Activated CD4-positive, alpha-beta T cell treated with anti-CD3 and anti-CD28 coated beads, Interleukin-2, amount 50 U/mL, for 16 hours (primary cell): ENCODE data around the gene KIF26B.
"Not testable (repeated sequence)": the region's sequence is repeated elsewhere in the genome, so short reads cannot be mapped to it uniquely, and the experiment has no call there.

Source experiments
- DNase-seq: peaks from one replicate; pipeline ENCODE4 v3.0.0-alpha.2; 2020

Gene KIF26B

DNA sequence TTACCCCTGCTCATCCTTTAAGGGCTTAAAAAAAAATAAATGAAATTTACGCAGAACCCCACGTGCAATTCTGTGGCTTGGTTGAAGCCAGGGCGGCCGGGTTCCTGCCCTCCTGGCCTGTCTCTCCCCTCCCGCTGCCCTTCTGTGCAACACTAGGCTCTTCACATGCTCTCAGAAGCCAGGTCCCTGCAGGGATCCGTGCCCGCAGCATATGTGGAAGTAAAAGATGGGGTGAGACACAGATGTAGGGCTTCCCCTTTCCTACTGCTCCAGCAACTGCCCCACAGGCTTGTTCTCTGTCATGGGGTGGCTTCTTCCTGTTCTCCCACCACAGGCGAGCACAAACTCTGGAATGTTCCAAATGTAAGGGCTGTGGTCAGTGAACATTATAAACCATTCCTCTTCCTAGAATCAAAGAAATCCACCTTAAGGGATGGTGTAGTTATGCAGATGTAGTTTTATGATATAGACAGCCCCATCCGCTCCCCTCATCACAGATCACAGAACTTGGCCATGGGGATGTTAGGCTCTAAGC lies 535.4 kb downstream of the KIF26B start:
- no peak for DNase-seq

GRCh38 chr1:245690946-245691541 lies 536.3 kb downstream of the KIF26B start:
- DNase-seq = no peak

DNA sequence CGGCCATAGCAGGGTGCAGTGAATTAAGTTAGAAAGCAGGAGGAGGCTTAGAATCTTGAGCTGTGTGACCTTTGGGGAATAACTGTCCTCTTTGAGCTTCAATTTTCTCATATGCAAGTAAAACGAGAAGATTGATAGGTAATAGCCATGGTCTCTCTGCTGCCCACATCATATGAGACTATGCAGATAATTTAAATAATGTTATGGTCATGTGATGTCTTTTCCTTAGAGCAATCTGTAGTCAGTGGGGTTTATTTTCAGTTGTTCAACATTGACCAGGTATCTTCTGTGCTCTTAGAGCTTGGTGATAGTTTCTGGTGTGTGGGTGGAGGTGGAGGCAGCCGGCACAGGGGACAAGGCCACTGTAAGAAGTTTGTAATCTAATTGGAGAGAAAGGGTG lies 537.1 kb downstream of the KIF26B start:
- DNase-seq = no peak

GRCh38 chr1:245692318-245692717 lies 537.5 kb downstream of the KIF26B start:
- DNase-seq = no peak

GRCh38 chr1:245693116-245693793 lies 538.5 kb downstream of the KIF26B start:
- no peak for DNase-seq

GRCh38 chr1:245693941-245694752 lies 539.4 kb downstream of the KIF26B start:
- DNase-seq = no peak

- DNase-seq = no peak
Measured at GRCh38 chr1:245694753-245695195, 540.0 kb downstream of the KIF26B start.

DNA sequence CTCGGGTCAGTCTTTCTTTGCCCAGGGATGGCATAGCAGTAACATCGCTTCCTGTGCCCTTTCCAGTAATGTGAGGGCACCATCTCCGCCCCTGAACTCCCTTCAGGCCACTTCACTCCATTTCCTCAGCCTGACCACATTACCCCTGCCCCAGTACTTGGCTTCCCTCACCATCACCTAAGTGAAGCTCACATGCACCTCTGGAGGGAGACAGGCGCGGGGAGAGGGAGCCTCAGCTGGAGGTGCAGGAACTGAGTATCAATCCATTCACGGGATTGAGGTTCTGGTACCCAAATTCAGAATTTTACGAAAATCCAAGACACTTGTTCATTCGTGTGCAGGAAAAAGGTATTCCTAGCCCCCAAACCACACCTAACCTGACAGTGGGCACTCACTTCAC lies 540.4 kb downstream of the KIF26B start:
- DNase-seq = no peak

- DNase-seq = not testable (repeated sequence)
Measured at GRCh38 chr1:245695701-245696100, 540.9 kb downstream of the KIF26B start.

DNA sequence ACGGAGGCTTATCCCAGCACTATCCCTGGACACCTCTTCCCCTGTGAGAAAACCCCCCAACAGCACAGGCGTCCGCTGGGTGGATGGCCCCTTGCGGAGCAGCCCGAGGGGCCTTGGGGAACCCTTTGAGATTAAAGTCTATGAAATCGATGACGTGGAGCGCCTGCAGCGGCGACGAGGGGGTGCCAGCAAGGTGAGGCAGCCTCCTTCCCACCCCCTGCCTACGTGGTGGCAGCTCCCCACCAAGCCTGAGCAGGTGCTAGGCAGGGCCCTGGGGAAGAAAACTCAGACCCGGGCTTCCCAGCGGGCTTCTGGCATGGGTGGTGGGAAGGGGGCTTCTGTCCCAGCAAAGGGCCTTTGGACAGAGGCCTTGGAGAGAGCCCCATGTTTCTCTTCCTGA lies 543.3 kb downstream of the KIF26B start:
- DNase-seq = no peak

- no peak for DNase-seq
Measured at GRCh38 chr1:245698860-245699259, 544.1 kb downstream of the KIF26B start.

GRCh38 chr1:245700631-245701030 lies 545.8 kb downstream of the KIF26B start:
- DNase-seq = no peak

GRCh38 chr1:245701631-245702030 lies 546.8 kb downstream of the KIF26B start:
- no peak for DNase-seq

- no peak for DNase-seq
Measured at GRCh38 chr1:245702346-245702745, 547.6 kb downstream of the KIF26B start.

GRCh38 chr1:245704341-245704740 lies 549.6 kb downstream of the KIF26B start:
- no peak for DNase-seq

DNA sequence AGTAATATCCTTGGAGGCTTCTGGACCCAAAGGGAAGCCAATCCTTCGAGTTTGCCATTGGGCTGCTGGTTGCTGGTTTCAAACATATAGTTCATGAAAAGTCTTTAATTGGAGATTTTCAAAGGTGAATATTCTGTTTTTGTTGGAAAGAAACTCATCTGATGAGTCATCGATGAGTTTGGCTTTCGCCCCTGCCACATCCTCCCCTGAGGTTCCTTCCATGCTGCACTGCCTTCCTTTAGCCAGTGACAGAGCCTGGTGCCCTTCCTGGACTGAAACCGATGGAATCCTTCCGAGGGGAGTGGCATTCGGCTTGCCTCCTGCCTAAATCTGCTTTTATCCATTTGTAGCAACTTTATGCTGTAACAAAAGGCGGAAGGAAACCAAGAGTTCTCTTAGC lies 550.0 kb downstream of the KIF26B start:
- DNase-seq = no peak

GRCh38 chr1:245707941-245708340 lies 553.2 kb downstream of the KIF26B start:
- DNase-seq = no peak

DNA sequence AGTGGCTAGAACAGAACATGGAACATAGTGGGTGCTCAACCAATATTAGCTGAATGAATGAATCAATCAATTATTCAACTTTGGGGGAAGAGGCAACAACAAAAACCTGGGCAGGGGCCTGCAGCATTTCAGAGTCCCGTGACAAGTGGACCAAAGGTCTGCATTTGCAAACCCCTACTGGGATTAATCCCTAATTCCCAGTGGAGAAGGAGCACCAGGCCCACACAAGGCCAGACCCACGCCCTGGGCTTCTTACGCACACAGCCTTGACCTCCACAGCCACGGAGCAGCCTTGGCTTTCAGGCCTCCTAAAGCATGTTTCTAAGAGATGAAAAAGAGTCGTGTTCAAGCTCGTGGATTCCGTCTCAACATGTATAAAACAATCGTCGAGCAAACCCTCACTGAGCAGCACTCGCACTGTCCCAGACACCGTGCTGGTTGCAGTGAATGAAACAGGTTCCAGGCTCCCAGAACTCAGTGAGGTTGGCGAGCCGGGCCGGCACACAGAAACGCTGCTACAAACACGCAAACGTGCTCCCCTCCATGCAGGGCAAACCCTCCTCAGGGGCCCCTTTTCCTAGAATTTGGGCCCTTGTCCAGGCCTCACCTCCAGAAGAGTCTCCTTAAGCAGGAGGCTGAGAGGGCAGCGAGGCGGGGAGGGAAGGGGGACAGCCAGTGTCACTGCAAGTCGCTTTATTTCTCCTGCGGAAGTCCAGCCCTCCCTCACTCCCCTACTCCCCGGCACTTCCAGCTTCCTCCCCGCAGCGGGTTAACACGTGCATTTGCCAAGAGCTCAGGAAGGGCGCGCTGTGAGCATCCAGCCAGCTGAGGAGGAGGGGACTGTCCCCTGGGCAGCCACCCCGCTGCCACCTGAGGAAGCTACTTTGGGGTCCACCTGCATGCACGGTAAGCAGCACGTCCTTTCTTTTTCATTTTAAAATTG lies 556.4 kb downstream of the KIF26B start:
- no peak for DNase-seq

GRCh38 chr1:245714027-245714426 lies 559.2 kb downstream of the KIF26B start:
- not testable (repeated sequence) for DNase-seq

GRCh38 chr1:245715291-245715701 lies 560.5 kb downstream of the KIF26B start:
- no peak for DNase-seq

- no peak for DNase-seq
Measured at GRCh38 chr1:245715970-245716369, 561.2 kb downstream of the KIF26B start.

- no peak for DNase-seq
Measured at GRCh38 chr1:245716561-245716960, 561.8 kb downstream of the KIF26B start.
